Measurements from ENCODE around the gene FKBP4. TPM values are rescaled to one million over a fixed set of nuclear protein-coding genes. Genes with fewer than 3 reads are reported as not detected.

The FKBP4 gene
- total RNA-seq, 1 donor from 2014 or later, result 62.2 TPM

- Histone ChIP-seq H3K36me3 (no peaks in the 10 kb centered on the region), H3K9me3 (no peaks in the 10 kb centered on the region), H3K4me3 (no peak overlapping the region), H3K27ac (no peak overlapping the region), H3K4me1 (no peaks in the 10 kb centered on the region), H3K27me3 (ENCODE audit: low read depth) (peaks cover 7% of the 10 kb centered on the region)
- TF ChIP-seq CTCF (IDR thresholded peaks at IDR 0.05), result no peak
- DNase-seq, result no peak
- intact Hi-C loops (cut with DNase I), result no loop called here
- no peak for ATAC-seq
Measured at GRCh38 chr12:2751686-2752085, 43.1 kb upstream of the FKBP4 start.

GRCh38 chr12:2752676-2753371 lies 41.9 kb upstream of the FKBP4 start:
- no peaks in the 10 kb centered on the region for H3K36me3 ChIP-seq
- DNase-seq (peak; percentile 77), ATAC-seq (peak; percentile 96 to 99)
- H3K27ac ChIP-seq, result no peak overlapping the region
- H3K27me3 ChIP-seq (ENCODE audit: low read depth), result peaks cover 7% of the 10 kb centered on the region
- no peak overlapping the region for H3K4me3 ChIP-seq
- H3K4me1 ChIP-seq, result no peaks in the 10 kb centered on the region
- no peaks in the 10 kb centered on the region for H3K9me3 ChIP-seq
- intact Hi-C loops (cut with DNase I), result no loop called here
- no peak for TF ChIP-seq CTCF (IDR thresholded peaks at IDR 0.05)

DNA sequence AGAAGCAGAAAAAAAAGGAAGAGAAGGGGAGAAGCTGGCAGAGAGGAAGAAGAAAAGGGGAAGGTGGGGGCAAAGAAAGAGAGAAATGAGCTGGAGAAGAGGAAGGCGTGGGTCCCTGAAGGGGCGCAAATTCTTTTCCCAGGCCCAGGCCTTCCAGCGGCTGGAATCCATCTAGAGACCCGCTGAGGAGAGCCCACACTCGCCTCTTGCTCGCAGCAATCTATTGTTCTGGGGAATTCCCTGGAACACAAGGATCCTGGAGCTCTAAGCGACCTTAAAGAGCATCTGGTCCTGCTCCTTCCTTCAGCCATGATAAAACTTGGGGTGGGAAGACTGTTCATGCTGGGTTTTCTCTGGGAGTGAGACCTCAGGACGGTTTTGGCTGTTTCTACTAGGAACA lies 41.2 kb upstream of the FKBP4 start:
- no peak for TF ChIP-seq CTCF (IDR thresholded peaks at IDR 0.05)
- no peak for DNase-seq

DNA sequence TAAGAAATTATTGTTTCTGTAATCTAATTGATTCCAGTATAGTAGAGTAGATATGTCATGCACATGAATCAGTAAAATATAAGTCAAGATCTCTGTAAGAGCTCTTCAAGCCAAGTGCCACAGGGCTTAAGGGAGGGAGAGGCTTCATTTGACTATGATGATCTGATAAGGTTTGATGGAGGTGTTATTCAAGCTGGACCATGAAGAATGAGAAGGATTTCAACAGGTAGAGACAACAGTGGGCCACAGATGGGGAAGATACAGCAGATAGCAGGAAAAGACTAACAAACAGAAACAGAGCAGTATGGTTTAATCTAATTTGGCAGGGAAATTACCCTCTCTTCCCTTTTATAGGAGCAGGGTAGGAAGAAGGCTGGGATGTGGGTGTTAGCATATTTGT lies 40.6 kb upstream of the FKBP4 start:
- H3K4me3 ChIP-seq, result no peak overlapping the region
- no peak for TF ChIP-seq CTCF (IDR thresholded peaks at IDR 0.05)
- no peaks in the 10 kb centered on the region for H3K4me1 ChIP-seq
- no peaks in the 10 kb centered on the region for H3K9me3 ChIP-seq
- intact Hi-C loops (cut with DNase I), result no loop called here
- ATAC-seq (no peak), DNase-seq (no peak)
- no peaks in the 10 kb centered on the region for H3K36me3 ChIP-seq
- peaks cover 7% of the 10 kb centered on the region for H3K27me3 ChIP-seq (ENCODE audit: low read depth)
- no peak overlapping the region for H3K27ac ChIP-seq

More for the DNA sequence above, 41.2 kb upstream of the FKBP4 start:
- Histone ChIP-seq H3K27ac (no peak overlapping the region), H3K36me3 (no peaks in the 10 kb centered on the region), H3K9me3 (no peaks in the 10 kb centered on the region), H3K4me3 (no peak overlapping the region), H3K27me3 (ENCODE audit: low read depth) (peaks cover 7% of the 10 kb centered on the region), H3K4me1 (no peaks in the 10 kb centered on the region)
- intact Hi-C loops (cut with DNase I), result no loop called here
- ATAC-seq, result no peak

DNA sequence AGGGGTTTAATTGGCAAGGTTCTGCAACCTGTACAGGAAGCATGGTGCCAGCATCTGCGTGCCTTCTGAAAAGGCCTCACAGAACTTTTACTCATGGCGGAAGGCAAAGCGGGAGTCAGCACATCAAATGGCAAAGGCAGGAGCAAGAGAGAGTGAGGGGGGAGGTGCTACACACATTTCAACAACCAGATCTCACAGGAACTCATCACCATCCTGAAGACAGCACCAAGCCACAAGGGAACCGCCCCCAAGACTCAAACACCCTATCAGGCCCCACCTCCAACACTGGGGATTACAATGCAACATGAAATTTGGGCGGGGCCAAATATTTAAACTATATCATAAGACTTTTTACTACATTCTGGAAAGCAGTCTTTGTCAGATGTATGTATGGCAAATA lies 38.0 kb upstream of the FKBP4 start:
- no peak for TF ChIP-seq CTCF (IDR thresholded peaks at IDR 0.05)
- H3K4me1 ChIP-seq, result no peaks in the 10 kb centered on the region
- no peaks in the 10 kb centered on the region for H3K27me3 ChIP-seq (ENCODE audit: low read depth)
- no peaks in the 10 kb centered on the region for H3K36me3 ChIP-seq
- DNase-seq (no peak), ATAC-seq (no peak)
- intact Hi-C loops (cut with DNase I), result no loop called here
- no peaks in the 10 kb centered on the region for H3K9me3 ChIP-seq
- H3K27ac ChIP-seq, result no peak overlapping the region
- H3K4me3 ChIP-seq, result no peak overlapping the region

Measured in lower lobe of right lung (tissue), 2 donors.